GM18907 (cell line): ENCODE data around the gene ZBTB7C.

ENCODE experiments used
- ATAC-seq: cut with Tn5 transposase; IDR thresholded peaks from one replicate; pipeline ENCODE4 v1.9.1; 2021; ENCODE audit warnings: mild to moderate bottlenecking, moderate library complexity; ENCODE audit not compliant: unreplicated experiment

The ZBTB7C gene

DNA sequence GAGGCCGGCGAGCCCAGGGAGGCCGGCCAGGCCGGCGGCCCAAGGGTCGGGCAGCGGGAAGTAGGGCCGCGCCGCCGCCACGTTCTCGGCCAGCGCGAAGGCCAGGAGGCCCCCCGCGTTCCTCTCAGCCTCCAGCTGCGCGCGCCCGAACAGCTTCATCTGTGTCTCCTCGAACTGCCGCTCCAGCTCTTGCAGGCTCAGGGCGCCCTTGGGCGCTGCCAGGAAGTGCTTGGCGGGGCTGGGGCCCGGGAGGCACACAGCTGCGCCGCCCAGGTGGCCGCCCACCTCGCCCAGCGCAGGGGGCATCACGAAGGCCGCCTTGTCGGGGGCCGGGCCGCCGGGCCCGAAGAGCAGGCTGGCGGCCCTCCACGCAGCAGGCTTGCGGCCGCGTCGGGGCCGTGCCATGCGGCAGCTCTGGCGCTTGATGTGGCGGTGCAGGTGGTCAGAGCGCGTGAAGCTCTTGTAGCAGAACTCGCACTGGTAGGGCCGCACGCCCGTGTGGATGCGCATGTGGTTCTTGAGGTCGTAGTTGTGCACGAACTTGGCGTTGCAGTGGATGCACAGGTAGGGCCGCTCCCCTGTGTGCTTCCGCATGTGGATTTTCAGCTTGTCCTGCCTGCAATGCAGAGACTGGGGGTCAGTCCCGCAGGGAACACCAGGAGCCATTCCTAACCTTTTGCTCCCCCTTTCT, 379.7 kb downstream of the ZBTB7C start:
- ATAC-seq, result no peak

DNA sequence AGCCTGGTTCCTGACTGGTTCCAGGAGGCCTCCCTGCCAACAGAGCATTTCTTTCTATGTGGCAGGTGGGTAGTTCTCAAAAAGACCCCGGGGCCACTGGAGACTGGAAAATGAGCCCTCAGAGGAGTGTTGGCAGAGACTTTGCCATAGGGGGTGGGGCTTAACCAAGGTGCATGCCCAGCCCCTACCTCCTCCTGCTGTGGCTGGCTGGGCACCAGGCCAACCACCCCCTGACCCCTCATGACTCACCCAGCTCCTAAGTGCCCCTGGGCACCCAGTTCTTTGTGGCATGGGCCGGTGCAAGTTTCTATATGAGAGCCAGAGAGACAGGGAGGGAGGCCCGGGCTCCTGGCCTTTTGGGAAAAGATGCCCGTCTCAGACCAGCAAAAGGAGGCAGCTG, 380.5 kb downstream of the ZBTB7C start:
- no peak for ATAC-seq

GRCh38 chr18:48028081-48028480, 381.1 kb downstream of the ZBTB7C start:
- no peak for ATAC-seq

GRCh38 chr18:48027401-48027963, 381.7 kb downstream of the ZBTB7C start:
- no peak for ATAC-seq

DNA sequence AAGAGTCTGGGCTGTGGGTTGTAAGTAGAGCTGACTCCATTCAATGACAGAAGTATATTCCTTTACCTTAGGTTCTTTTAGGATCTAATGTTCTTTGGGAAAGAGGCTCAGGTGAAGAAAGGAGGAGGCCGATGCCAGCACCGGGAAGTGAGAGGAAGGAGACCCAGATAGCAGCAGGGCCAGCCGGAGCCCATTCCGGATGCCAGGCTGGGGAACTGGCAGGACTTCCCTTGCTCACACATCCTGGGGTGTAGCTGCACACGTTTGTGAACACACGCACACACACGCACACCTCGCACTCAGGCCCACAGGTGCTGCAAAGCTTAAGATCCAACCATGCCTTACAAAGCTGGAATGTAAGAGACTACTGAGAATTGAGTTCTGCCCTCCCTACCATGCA, 383.0 kb downstream of the ZBTB7C start:
- ATAC-seq, result no peak

GRCh38 chr18:48024881-48025660, 384.1 kb downstream of the ZBTB7C start:
- no peak for ATAC-seq

GRCh38 chr18:48024009-48024512, 385.1 kb downstream of the ZBTB7C start:
- ATAC-seq, result no peak

GRCh38 chr18:48023334-48024008, 385.7 kb downstream of the ZBTB7C start:
- no peak for ATAC-seq

GRCh38 chr18:48022531-48023329, 386.5 kb downstream of the ZBTB7C start:
- ATAC-seq, result no peak

- ATAC-seq, result no peak
Measured at GRCh38 chr18:48022021-48022420, 387.2 kb downstream of the ZBTB7C start.

GRCh38 chr18:48021273-48021914, 387.8 kb downstream of the ZBTB7C start:
- ATAC-seq, result no peak

DNA sequence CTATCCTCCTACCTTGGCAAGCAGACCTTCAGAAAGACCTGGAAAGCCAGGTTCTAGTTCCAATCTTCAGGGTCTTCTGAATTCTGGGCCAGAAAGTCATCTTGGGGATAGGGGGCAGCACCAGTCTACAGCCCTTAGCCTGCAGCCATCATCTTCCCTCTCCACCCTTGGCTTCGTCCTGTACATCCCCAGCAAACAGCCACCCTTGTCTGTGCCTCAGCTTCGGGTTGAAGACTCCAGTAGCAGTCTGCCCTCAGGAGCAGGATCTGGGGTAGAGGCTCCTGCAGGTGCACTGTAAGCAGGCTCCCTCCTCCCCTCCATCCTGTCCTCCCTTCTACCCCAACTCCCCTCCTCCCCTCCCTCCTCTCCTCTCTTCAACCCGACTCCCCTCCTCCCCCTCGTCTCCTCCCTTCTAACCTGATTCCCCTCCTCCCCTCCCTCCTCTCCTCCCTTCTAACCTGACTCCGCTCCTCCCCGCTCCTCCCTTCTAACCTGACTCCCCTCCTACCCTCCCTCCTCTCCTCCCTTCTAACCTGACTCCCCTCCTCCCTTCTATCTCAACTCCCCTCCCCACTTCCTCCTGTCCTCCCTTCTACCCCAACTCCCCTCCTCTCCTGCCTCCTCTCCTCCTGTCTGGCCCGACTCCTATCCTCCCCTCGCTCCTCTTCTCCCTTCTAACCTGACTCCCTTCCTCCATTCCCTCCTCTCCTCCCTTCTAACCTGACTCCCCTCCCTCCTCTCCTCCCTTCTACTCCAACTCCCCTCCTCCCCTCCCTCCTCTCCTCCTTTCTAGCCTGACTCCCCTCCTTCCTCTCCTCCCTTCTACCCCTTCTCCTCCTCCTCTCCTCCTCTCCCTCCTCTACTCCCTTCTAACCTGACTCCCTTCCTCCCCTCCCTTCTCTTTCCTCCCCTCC, 388.6 kb downstream of the ZBTB7C start:
- ATAC-seq, result no peak

DNA sequence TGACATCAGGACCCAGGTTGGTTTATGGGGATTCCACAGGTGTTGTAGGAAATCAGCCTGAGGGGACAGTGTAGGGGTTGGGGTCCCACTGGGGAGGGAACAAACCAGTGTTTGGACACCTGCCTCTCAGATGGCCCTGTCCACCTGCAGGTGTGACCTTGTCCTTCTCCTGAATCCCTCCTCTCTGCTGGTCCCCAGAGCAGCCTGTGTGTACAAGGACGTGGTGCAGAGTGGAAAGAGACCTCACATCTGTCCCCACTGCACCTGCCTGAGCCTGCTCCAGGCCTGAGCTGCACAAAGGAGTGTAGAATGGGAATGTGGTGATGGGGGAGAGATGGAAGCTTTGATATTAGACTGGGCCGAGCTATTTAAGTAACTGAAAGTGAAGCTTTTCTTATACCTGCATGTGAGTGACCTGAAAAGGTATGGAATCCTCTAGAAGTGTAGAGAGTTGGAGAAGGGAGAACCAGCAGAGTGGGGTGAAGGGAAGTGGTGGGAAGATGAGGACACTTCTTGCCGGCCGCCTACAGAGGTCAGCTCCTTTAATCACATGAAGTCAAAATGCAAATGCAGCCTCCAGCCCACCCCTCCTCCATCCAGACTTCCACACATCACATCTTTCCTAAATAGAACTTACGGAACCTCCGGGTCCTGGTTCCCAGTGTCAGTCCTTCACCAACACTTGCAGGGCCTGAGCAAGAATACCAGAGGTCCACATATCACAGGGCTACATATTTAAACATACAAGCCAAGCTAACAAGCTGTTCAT, 389.4 kb downstream of the ZBTB7C start:
- ATAC-seq, result no peak

DNA sequence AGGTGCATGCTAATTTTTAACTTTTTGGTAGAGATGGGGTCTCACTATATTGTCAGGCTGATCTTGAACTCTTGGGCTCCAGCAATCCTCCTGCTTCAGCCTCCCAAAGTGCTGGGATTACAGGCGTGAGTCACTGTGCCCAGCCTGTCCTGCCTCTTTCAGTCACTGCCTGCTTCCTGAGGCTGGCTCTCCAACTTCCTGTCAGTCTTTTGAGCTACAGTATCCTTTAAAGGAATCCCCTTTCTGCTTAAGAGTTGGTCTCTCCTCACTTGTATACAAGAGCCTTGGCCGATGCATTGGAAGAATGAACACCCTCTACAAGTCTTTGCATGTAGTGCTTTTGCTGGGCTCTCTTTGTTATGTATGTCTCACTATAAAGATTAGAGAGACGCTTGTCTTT, 390.3 kb downstream of the ZBTB7C start:
- ATAC-seq, result no peak

DNA sequence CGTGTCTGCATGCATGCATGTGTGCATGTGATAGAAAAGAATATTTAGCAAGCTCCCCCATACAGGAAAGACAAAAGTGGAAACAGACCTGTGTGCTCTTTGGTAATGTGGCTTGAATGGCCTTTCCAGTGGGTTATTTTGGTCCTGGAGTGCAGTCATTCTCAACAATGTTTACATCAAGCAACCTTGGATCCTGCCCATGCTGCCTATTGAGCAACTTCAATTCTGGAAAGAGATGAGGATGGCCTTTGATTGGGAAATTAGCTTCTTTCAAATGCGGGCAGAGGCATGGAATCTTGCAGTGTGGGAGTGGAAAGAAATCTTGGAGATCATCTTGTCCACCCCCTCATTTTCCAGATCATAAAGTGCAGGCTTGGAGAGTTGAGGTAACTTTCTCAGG, 391.5 kb downstream of the ZBTB7C start:
- ATAC-seq, result no peak

DNA sequence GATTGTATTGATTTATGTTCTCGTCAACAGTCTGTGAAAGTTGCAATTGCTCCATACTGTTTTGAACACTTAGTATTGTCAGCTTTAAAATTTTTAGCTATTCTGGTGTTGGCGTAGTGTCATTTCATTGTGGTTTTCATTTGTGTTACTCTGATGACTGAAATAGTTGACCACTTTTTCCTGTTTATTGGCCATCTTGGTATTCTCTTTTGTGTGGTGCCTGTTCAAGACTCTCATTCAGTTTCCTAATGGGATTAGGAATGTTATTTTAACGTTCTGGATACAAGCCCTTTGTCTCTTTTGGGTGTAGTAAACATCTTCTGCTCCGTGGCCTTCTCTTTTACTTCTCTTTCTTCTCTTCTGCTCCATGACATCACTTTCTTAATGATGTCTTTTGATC, 396.0 kb downstream of the ZBTB7C start:
- no peak for ATAC-seq

DNA sequence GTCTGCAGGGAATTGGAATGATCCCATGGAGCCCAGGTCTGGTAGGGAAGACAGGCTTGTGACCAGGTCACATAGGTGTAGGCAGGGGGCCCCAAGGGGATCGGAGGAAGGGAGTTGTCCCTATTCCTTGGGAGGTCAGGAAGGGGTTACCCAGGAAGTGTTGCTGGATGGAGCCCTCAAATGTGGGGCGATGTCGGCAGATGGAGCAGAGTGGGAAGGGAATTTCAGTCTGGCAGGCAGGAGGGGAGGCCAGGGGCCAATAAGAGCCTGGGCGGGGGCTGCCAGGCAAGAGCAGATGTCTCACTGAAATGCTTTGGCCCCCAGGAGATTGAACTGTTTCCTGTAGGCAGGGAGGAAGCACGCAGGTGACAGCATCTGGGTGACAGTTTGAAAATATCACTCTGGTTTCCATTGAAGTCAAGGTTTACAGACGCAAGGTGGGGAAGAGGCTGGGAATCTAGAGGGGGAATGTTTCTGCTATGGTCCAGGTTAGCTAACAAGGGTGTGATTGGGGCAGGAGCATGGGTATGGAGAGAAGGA, 397.2 kb downstream of the ZBTB7C start:
- no peak for ATAC-seq

- ATAC-seq, result no peak
Measured at GRCh38 chr18:48010264-48010663, 398.9 kb downstream of the ZBTB7C start.
